ENCODE results near the gene WNT5B. TPM values are rescaled to one million over a fixed set of nuclear protein-coding genes. Genes with fewer than 3 reads are reported as not detected.

Gene WNT5B
- total and polyA plus RNA-seq, 4 donors, result 0.59 to 2.4 (median 0.97) TPM

DNA sequence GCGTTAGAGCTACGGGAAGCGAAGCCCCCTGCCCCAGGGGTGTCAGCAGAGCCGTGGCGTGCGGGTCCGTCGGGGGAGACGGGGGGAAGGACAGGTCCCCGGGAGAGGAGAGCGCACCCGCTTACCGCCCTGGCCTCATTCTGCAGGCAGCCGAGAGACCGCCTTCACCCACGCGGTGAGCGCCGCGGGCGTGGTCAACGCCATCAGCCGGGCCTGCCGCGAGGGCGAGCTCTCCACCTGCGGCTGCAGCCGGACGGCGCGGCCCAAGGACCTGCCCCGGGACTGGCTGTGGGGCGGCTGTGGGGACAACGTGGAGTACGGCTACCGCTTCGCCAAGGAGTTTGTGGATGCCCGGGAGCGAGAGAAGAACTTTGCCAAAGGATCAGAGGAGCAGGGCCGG is 10.5 kb downstream of the WNT5B start:
- WGBS, result 76% methylated on average over 40 of the region's 40 CpGs
- Histone ChIP-seq H3K4me3 (ENCODE audit: low read depth in 1 of 3, low read length in 3 of 3) (no peak overlapping the region), H3K9ac (ENCODE audit: low read depth in 1 of 2, low read length in 2 of 2) (no peak overlapping the region)

DNA sequence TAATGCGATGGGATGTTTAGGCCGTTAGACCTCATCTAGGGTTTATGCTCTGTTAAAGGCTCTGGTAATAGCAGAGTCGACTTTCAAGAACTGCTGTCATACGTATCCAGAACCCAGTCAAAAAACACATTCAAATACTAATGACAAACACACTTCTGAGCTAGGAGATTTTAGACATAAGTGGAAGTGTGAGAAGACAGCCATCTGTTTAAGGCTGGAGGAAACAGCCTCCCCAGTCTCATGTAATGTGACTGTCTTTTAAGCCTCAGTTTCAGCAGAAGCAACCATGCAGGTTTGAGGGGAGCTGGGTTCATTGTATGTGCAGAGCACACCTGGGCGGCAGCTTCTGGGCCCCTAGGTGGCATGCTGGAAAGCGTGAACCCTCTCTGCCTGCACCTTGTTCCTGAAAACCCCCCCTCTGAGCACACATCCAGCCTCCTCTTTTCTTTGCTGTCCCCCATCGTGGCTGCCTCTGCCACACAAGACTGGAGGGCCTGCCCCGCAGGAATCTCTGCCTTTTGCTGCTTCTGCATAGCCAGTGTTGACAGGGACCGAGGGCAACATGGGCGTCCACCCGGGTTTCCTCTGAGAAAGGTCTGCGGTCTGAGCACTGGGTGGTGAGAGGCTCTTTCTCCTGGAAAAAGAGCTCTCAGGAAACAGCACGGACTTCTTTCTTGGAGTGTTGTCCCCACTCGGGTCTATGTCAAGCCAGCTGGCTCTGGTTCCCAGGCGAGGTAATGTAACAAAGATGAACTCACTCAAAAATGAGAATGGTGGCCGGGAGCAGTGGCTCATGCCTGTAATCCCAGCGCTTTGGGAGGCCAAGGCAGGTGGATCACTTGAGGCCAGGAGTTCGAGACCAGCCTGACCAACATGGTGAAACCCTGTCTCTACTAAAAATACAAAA is 11.6 kb downstream of the WNT5B start:
- no peak overlapping the region for H3K4me3 ChIP-seq (ENCODE audit: low read depth in 1 of 3, low read length in 3 of 3)
- H3K4me1 ChIP-seq (ENCODE audit: control insufficient read depth in 4 of 4, insufficient read depth in 4 of 4, low read length in 3 of 4), result peaks cover under 1 to 10% (median 3%) of the 10 kb centered on the region in 4 donors
- no peak for DNase-seq (ENCODE audit: low spot score)
- TF ChIP-seq, protein P1, sequence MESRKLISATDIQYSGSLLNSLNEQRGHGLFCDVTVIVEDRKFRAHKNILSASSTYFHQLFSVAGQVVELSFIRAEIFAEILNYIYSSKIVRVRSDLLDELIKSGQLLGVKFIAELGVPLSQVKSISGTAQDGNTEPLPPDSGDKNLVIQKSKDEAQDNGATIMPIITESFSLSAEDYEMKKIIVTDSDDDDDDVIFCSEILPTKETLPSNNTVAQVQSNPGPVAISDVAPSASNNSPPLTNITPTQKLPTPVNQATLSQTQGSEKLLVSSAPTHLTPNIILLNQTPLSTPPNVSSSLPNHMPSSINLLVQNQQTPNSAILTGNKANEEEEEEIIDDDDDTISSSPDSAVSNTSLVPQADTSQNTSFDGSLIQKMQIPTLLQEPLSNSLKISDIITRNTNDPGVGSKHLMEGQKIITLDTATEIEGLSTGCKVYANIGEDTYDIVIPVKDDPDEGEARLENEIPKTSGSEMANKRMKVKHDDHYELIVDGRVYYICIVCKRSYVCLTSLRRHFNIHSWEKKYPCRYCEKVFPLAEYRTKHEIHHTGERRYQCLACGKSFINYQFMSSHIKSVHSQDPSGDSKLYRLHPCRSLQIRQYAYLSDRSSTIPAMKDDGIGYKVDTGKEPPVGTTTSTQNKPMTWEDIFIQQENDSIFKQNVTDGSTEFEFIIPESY (IDR thresholded peaks at IDR 0.05), result no peak
- TF ChIP-seq, protein P2, sequence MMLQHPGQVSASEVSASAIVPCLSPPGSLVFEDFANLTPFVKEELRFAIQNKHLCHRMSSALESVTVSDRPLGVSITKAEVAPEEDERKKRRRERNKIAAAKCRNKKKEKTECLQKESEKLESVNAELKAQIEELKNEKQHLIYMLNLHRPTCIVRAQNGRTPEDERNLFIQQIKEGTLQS (IDR thresholded peaks at IDR 0.05), result no peak
- TF ChIP-seq, protein P3, sequence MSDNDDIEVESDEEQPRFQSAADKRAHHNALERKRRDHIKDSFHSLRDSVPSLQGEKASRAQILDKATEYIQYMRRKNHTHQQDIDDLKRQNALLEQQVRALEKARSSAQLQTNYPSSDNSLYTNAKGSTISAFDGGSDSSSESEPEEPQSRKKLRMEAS (IDR thresholded peaks at IDR 0.05), result no peak
- TF ChIP-seq TAF1 (conservative IDR thresholded peaks at IDR 0.05) (no peak), RAD21 (IDR thresholded peaks at IDR 0.05) (no peak), HNF4G (IDR thresholded peaks at IDR 0.05) (no peak)
- TF ChIP-seq, protein P4, sequence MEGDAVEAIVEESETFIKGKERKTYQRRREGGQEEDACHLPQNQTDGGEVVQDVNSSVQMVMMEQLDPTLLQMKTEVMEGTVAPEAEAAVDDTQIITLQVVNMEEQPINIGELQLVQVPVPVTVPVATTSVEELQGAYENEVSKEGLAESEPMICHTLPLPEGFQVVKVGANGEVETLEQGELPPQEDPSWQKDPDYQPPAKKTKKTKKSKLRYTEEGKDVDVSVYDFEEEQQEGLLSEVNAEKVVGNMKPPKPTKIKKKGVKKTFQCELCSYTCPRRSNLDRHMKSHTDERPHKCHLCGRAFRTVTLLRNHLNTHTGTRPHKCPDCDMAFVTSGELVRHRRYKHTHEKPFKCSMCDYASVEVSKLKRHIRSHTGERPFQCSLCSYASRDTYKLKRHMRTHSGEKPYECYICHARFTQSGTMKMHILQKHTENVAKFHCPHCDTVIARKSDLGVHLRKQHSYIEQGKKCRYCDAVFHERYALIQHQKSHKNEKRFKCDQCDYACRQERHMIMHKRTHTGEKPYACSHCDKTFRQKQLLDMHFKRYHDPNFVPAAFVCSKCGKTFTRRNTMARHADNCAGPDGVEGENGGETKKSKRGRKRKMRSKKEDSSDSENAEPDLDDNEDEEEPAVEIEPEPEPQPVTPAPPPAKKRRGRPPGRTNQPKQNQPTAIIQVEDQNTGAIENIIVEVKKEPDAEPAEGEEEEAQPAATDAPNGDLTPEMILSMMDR (IDR thresholded peaks at IDR 0.05; ENCODE audit: low read depth, low read length, missing input control), result no peak
- WGBS, result 87% methylated on average over 18 of the region's 18 CpGs
- H3K9ac ChIP-seq (ENCODE audit: low read depth in 1 of 2, low read length in 2 of 2), result no peak overlapping the region
- peaks cover 0 to 3% (median 0%) of the 10 kb centered on the region in 4 donors for H3K36me3 ChIP-seq (ENCODE audit: control insufficient read depth in 4 of 4, insufficient read depth in 3 of 4, low read depth in 1 of 4, low read length in 3 of 4)
- no peaks in the 10 kb centered on the region for H3K27me3 ChIP-seq (ENCODE audit: control insufficient read depth in 4 of 4, insufficient read depth in 4 of 4, low read length in 3 of 4)
- no peak overlapping the region for H3K27ac ChIP-seq (ENCODE audit: low read depth in 1 of 2, low read length in 2 of 2)
- H3K9me3 ChIP-seq (ENCODE audit: control insufficient read depth in 4 of 4, low read length in 3 of 4), result no peaks in the 10 kb centered on the region

More for the DNA sequence above, 10.5 kb downstream of the WNT5B start:
- Histone ChIP-seq H3K27me3 (ENCODE audit: control insufficient read depth in 4 of 4, insufficient read depth in 4 of 4, low read length in 3 of 4) (no peaks in the 10 kb centered on the region), H3K9me3 (ENCODE audit: control insufficient read depth in 4 of 4, low read length in 3 of 4) (no peaks in the 10 kb centered on the region), H3K27ac (ENCODE audit: low read depth in 1 of 2, low read length in 2 of 2) (no peak overlapping the region), H3K36me3 (ENCODE audit: control insufficient read depth in 4 of 4, insufficient read depth in 3 of 4, low read depth in 1 of 4, low read length in 3 of 4) (peaks cover 0 to 3% (median 0%) of the 10 kb centered on the region in 4 donors), H3K4me1 (ENCODE audit: control insufficient read depth in 4 of 4, insufficient read depth in 4 of 4, low read length in 3 of 4) (peaks cover 0 to 17% (median 12%) of the 10 kb centered on the region in 4 donors)
- no peak for DNase-seq (ENCODE audit: low spot score)
- TF ChIP-seq FOXA2 (IDR thresholded peaks at IDR 0.05) (no peak), NR2F2 (IDR thresholded peaks at IDR 0.05) (no peak), HNF4G (IDR thresholded peaks at IDR 0.05) (no peak), YY1 (IDR thresholded peaks at IDR 0.05) (no peak)
- TF ChIP-seq, protein P5, sequence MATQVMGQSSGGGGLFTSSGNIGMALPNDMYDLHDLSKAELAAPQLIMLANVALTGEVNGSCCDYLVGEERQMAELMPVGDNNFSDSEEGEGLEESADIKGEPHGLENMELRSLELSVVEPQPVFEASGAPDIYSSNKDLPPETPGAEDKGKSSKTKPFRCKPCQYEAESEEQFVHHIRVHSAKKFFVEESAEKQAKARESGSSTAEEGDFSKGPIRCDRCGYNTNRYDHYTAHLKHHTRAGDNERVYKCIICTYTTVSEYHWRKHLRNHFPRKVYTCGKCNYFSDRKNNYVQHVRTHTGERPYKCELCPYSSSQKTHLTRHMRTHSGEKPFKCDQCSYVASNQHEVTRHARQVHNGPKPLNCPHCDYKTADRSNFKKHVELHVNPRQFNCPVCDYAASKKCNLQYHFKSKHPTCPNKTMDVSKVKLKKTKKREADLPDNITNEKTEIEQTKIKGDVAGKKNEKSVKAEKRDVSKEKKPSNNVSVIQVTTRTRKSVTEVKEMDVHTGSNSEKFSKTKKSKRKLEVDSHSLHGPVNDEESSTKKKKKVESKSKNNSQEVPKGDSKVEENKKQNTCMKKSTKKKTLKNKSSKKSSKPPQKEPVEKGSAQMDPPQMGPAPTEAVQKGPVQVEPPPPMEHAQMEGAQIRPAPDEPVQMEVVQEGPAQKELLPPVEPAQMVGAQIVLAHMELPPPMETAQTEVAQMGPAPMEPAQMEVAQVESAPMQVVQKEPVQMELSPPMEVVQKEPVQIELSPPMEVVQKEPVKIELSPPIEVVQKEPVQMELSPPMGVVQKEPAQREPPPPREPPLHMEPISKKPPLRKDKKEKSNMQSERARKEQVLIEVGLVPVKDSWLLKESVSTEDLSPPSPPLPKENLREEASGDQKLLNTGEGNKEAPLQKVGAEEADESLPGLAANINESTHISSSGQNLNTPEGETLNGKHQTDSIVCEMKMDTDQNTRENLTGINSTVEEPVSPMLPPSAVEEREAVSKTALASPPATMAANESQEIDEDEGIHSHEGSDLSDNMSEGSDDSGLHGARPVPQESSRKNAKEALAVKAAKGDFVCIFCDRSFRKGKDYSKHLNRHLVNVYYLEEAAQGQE (IDR thresholded peaks at IDR 0.05), result no peak
